ENCODE measurements around the gene THAP3. TPM values are rescaled to one million over a fixed set of nuclear protein-coding genes. Genes with fewer than 3 reads are reported as not detected.

THAP3 gene
- total and polyA plus RNA-seq, 4 donors: 17.4 to 31.8 (median 29.1) TPM

DNA sequence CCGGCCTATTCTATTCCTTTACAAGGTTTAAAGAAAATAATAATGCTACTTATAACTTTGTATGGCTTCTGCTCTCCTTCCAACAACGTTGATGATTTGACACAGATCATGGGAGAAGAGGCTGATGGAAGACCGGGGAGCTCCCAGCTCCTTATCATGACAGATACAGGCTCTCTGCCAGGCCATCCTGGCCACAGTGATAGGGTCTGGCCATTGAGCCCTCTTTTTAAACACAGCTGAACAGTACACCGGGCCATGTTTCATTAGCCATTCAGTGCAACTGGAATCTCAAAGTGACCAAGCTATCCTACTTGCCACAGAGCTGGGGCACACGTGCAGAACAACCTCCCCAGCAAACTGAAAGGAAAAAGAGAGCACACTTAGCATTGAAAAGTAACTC lies 42.0 kb downstream of the THAP3 start:
- Histone ChIP-seq H3K27me3 (ENCODE audit: control insufficient read depth, insufficient read depth, low read length) (no peaks in the 10 kb centered on the region), H3K36me3 (ENCODE audit: control insufficient read depth, insufficient read depth, low read length) (peaks cover 26% of the 10 kb centered on the region), H3K27ac (ENCODE audit: low read depth, low read length) (no peak overlapping the region), H3K4me1 (ENCODE audit: control insufficient read depth, insufficient read depth, low read length) (no peaks in the 10 kb centered on the region), H3K4me3 (ENCODE audit: low read depth, low read length) (no peak overlapping the region), H3K9me3 (ENCODE audit: control insufficient read depth, insufficient read depth, low read length) (no peaks in the 10 kb centered on the region)
- DNase-seq (ENCODE audit: low read depth in 4 of 6, low spot score in 6 of 6): no peak
- WGBS (ENCODE audit: insufficient coverage): 100% methylated on average over 4 of the region's 5 CpGs

DNA sequence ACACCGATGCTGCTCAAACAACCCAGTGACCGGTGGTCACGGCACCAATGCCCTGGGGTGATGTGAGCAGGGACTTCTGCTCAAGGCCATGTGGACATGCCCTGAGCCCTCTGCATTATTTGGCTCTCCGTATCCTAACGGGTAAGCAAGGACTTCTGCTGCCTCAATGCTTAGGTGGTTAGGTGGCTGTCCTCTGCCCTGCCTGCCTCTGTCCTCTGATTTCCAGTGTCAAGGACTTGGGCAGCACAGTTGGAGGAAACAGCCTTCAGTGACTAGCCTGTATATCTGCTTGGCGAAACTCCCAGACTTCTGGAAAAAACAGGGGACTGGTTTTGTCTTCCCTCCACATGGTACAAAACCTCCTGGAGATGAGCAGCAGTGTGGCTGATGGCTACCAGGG lies 42.5 kb downstream of the THAP3 start:
- Histone ChIP-seq H3K9me3 (ENCODE audit: control insufficient read depth, insufficient read depth, low read length) (no peaks in the 10 kb centered on the region), H3K4me1 (ENCODE audit: control insufficient read depth, insufficient read depth, low read length) (no peaks in the 10 kb centered on the region), H3K4me3 (ENCODE audit: low read depth, low read length) (no peak overlapping the region), H3K27ac (ENCODE audit: low read depth, low read length) (no peak overlapping the region), H3K36me3 (ENCODE audit: control insufficient read depth, insufficient read depth, low read length) (peaks cover 27% of the 10 kb centered on the region), H3K27me3 (ENCODE audit: control insufficient read depth, insufficient read depth, low read length) (no peaks in the 10 kb centered on the region)
- no peak for DNase-seq (ENCODE audit: low read depth in 4 of 6, low spot score in 6 of 6)
- 95% methylated on average over 5 of the region's 6 CpGs for whole genome bisulfite sequencing (ENCODE audit: insufficient coverage)

GRCh38 chr1:6668503-6668902 lies 43.8 kb downstream of the THAP3 start:
- no peaks in the 10 kb centered on the region for H3K9me3 ChIP-seq (ENCODE audit: control insufficient read depth, insufficient read depth, low read length)
- H3K4me3 ChIP-seq (ENCODE audit: low read depth, low read length): no peak overlapping the region
- H3K27me3 ChIP-seq (ENCODE audit: control insufficient read depth, insufficient read depth, low read length): no peaks in the 10 kb centered on the region
- H3K27ac ChIP-seq (ENCODE audit: low read depth, low read length): no peak overlapping the region
- no CpG with 5 or more reads among the region's 9 CpGs for WGBS (ENCODE audit: insufficient coverage)
- DNase-seq (ENCODE audit: low read depth in 4 of 6, low spot score in 6 of 6): no peak
- peaks cover 26% of the 10 kb centered on the region for H3K36me3 ChIP-seq (ENCODE audit: control insufficient read depth, insufficient read depth, low read length)
- H3K4me1 ChIP-seq (ENCODE audit: control insufficient read depth, insufficient read depth, low read length): no peaks in the 10 kb centered on the region

- Histone ChIP-seq H3K36me3 (ENCODE audit: control insufficient read depth, insufficient read depth, low read length) (peaks cover 26% of the 10 kb centered on the region), H3K27me3 (ENCODE audit: control insufficient read depth, insufficient read depth, low read length) (no peaks in the 10 kb centered on the region), H3K27ac (ENCODE audit: low read depth, low read length) (no peak overlapping the region), H3K9me3 (ENCODE audit: control insufficient read depth, insufficient read depth, low read length) (no peaks in the 10 kb centered on the region), H3K4me1 (ENCODE audit: control insufficient read depth, insufficient read depth, low read length) (no peaks in the 10 kb centered on the region), H3K4me3 (ENCODE audit: low read depth, low read length) (no peak overlapping the region)
- DNase-seq (ENCODE audit: low read depth in 4 of 6, low spot score in 6 of 6): no peak
- WGBS (ENCODE audit: insufficient coverage): 94% methylated on average over 2 of the region's 2 CpGs
Observed at GRCh38 chr1:6672558-6672957, 47.9 kb downstream of the THAP3 start.

GRCh38 chr1:6673816-6674398 lies 49.2 kb downstream of the THAP3 start:
- Histone ChIP-seq H3K4me3 (ENCODE audit: low read depth, low read length) (no peak overlapping the region), H3K9me3 (ENCODE audit: control insufficient read depth, insufficient read depth, low read length) (no peaks in the 10 kb centered on the region), H3K4me1 (ENCODE audit: control insufficient read depth, insufficient read depth, low read length) (no peaks in the 10 kb centered on the region), H3K36me3 (ENCODE audit: control insufficient read depth, insufficient read depth, low read length) (peaks cover 34% of the 10 kb centered on the region), H3K27me3 (ENCODE audit: control insufficient read depth, insufficient read depth, low read length) (no peaks in the 10 kb centered on the region), H3K27ac (ENCODE audit: low read depth, low read length) (no peak overlapping the region)
- WGBS (ENCODE audit: insufficient coverage): 100% methylated on average over 3 of the region's 5 CpGs
- no peak for DNase-seq (ENCODE audit: low read depth in 4 of 6, low spot score in 6 of 6)

DNA sequence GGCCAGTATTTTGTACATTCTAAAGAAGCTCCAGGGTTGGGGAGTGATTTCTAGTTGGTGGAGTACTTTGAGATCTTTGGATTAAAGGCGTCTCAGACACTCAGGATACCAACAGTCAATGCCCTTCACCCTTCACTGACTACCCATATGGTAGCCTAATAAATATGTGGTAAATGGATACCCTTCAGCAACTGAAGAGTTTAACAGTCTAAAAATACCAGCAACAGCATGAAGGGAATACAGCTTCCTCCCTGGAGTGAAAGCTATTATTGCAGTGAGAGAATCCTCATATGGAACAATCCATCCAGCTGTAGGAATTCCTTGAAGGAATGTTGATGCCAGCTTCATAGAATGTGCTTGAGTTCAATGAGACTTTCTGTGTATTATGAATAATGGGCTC lies 50.1 kb downstream of the THAP3 start:
- Histone ChIP-seq H3K36me3 (ENCODE audit: control insufficient read depth, insufficient read depth, low read length) (peaks cover 34% of the 10 kb centered on the region), H3K4me1 (ENCODE audit: control insufficient read depth, insufficient read depth, low read length) (no peaks in the 10 kb centered on the region), H3K4me3 (ENCODE audit: low read depth, low read length) (no peak overlapping the region), H3K9me3 (ENCODE audit: control insufficient read depth, insufficient read depth, low read length) (no peaks in the 10 kb centered on the region), H3K27ac (ENCODE audit: low read depth, low read length) (no peak overlapping the region), H3K27me3 (ENCODE audit: control insufficient read depth, insufficient read depth, low read length) (no peaks in the 10 kb centered on the region)
- DNase-seq (ENCODE audit: low read depth in 4 of 6, low spot score in 6 of 6): peak in 1 of 6 donors; percentile 69
- WGBS (ENCODE audit: insufficient coverage): no CpG with 5 or more reads among the region's 1 CpG

DNA sequence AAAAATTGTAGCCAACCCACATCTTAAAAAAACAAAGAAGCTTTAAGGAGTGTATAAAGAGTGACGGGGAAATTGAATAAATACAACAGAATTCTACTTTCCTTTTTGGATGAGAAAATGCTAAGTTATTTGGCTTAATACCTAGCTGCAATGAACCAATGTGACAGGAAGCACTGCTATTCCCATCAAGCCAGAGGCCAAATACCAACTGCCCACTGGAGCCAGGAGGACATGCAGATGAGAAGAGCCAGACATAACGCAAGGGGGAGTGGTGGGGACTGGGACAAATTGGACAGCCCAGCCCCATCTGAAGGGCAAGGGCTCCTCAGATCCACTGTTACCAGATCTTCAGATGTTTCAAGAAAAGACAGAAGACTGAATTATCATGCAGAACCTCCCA lies 51.3 kb downstream of the THAP3 start:
- H3K27ac ChIP-seq (ENCODE audit: low read depth, low read length): no peak overlapping the region
- no peak for DNase-seq (ENCODE audit: low read depth in 4 of 6, low spot score in 6 of 6)
- no peak overlapping the region for H3K4me3 ChIP-seq (ENCODE audit: low read depth, low read length)
- H3K27me3 ChIP-seq (ENCODE audit: control insufficient read depth, insufficient read depth, low read length): no peaks in the 10 kb centered on the region
- no CpG with 5 or more reads among the region's 2 CpGs for WGBS (ENCODE audit: insufficient coverage)
- H3K4me1 ChIP-seq (ENCODE audit: control insufficient read depth, insufficient read depth, low read length): no peaks in the 10 kb centered on the region
- H3K9me3 ChIP-seq (ENCODE audit: control insufficient read depth, insufficient read depth, low read length): no peaks in the 10 kb centered on the region
- H3K36me3 ChIP-seq (ENCODE audit: control insufficient read depth, insufficient read depth, low read length): peaks cover 34% of the 10 kb centered on the region

Other genes starting within 250 kb of the THAP3 start
- gene ACOT7, start 231.1 kb upstream of the THAP3 start, total RNA-seq: 10 to 100 TPM; 31.8 to 60.2 TPM
- gene ACOT7, start 231.1 kb upstream of the THAP3 start, polyA plus RNA-seq (ENCODE audit: insufficient read length in 2 of 2): 100 to 1,000 TPM; 195 to 198 TPM
- under 1 TPM in 1 of 2 donors, not detected in 1; 0.72 TPM for gene HES2, start 204.9 kb upstream of the THAP3 start, total RNA-seq
- gene HES2, start 204.9 kb upstream of the THAP3 start, polyA plus RNA-seq (ENCODE audit: insufficient read length in 2 of 2): under 1 TPM; 0.19 to 0.38 TPM
- gene ESPN, start 200.1 kb upstream of the THAP3 start, total RNA-seq: 1 to 10 TPM in 1 of 2 donors, under 1 TPM in 1; 0.66 to 1.9 TPM
- gene ESPN, start 200.1 kb upstream of the THAP3 start, polyA plus RNA-seq (ENCODE audit: insufficient read length in 2 of 2): 1 to 10 TPM; 4.7 to 7.4 TPM
- 10 to 100 TPM in 1 of 2 donors, 1 to 10 TPM in 1; 9.5 to 16.6 TPM for gene TNFRSF25, start 158.7 kb upstream of the THAP3 start, total RNA-seq
- 10 to 100 TPM; 26.1 to 37.5 TPM for gene TNFRSF25, start 158.7 kb upstream of the THAP3 start, polyA plus RNA-seq (ENCODE audit: insufficient read length in 2 of 2)
- 10 to 100 TPM; 12.9 to 19.6 TPM for gene PLEKHG5, start 133.2 kb upstream of the THAP3 start, total RNA-seq
- 10 to 100 TPM; 25.9 to 32.9 TPM for gene PLEKHG5, start 133.2 kb upstream of the THAP3 start, polyA plus RNA-seq (ENCODE audit: insufficient read length in 2 of 2)
- gene NOL9, start 70.4 kb upstream of the THAP3 start, total RNA-seq: 10 to 100 TPM; 22.1 to 25.3 TPM
- gene NOL9, start 70.4 kb upstream of the THAP3 start, polyA plus RNA-seq (ENCODE audit: insufficient read length in 2 of 2): 10 to 100 TPM; 13.2 to 26.2 TPM
- under 1 TPM in 1 of 2 donors, not detected in 1; 0.40 TPM for gene TAS1R1, start 69.6 kb upstream of the THAP3 start, total RNA-seq
- gene TAS1R1, start 69.6 kb upstream of the THAP3 start, polyA plus RNA-seq (ENCODE audit: insufficient read length in 2 of 2): under 1 TPM; 0.24 to 0.47 TPM
- 10 to 100 TPM in 1 of 2 donors, 1 to 10 TPM in 1; 9.1 to 39.7 TPM for gene ZBTB48, start 44.9 kb upstream of the THAP3 start, total RNA-seq
- gene ZBTB48, start 44.9 kb upstream of the THAP3 start, polyA plus RNA-seq (ENCODE audit: insufficient read length in 2 of 2): 10 to 100 TPM; 32.6 to 32.8 TPM
- gene KLHL21, start 22.0 kb upstream of the THAP3 start, total RNA-seq: 10 to 100 TPM; 17.0 to 18.3 TPM
- gene KLHL21, start 22.0 kb upstream of the THAP3 start, polyA plus RNA-seq (ENCODE audit: insufficient read length in 2 of 2): 10 to 100 TPM; 25.1 to 28.9 TPM
- gene PHF13, start 11.1 kb upstream of the THAP3 start, total RNA-seq: 10 to 100 TPM; 13.3 to 13.9 TPM
- gene PHF13, start 11.1 kb upstream of the THAP3 start, polyA plus RNA-seq (ENCODE audit: insufficient read length in 2 of 2): 10 to 100 TPM; 21.5 to 22.7 TPM
- 10 to 100 TPM; 32.5 TPM for gene DNAJC11, start 76.9 kb downstream of the THAP3 start, total RNA-seq
- 10 to 100 TPM; 47.5 to 58.5 TPM for gene DNAJC11, start 76.9 kb downstream of the THAP3 start, polyA plus RNA-seq (ENCODE audit: insufficient read length in 2 of 2)
- 100 to 1,000 TPM in 1 of 2 donors, 10 to 100 TPM in 1; 90.5 to 204 TPM for gene CAMTA1, start 160.6 kb downstream of the THAP3 start, total RNA-seq
- 100 to 1,000 TPM; 186 to 236 TPM for gene CAMTA1, start 160.6 kb downstream of the THAP3 start, polyA plus RNA-seq (ENCODE audit: insufficient read length in 2 of 2)